ENCODE data around the gene TTC13. TPM values are rescaled to one million over a fixed set of nuclear protein-coding genes. Genes with fewer than 3 reads are reported as not detected.

Gene TTC13
- total RNA-seq, 1 donor from 2014 or later: 15.5 TPM

DNA sequence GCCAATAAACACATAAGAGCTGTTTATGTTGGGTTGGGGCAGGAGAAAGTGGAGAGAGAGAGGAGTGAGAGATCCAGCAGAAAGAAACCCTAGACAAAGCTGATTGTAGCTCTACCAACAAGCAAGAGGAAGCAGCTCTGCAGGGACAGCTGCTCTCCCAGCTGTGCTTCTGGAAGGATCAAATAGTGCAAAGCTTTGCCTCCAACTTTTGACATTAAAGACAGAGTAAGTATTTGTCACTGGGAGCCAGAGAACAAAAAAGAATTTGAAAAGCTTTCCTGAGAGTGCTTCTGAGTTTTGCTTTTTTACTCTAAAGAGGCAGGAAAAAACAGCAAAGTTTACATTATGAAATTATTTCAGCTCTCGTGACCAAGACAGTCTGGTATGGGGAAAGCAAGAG is 81.9 kb downstream of the TTC13 start:
- TF ChIP-seq, protein P1, sequence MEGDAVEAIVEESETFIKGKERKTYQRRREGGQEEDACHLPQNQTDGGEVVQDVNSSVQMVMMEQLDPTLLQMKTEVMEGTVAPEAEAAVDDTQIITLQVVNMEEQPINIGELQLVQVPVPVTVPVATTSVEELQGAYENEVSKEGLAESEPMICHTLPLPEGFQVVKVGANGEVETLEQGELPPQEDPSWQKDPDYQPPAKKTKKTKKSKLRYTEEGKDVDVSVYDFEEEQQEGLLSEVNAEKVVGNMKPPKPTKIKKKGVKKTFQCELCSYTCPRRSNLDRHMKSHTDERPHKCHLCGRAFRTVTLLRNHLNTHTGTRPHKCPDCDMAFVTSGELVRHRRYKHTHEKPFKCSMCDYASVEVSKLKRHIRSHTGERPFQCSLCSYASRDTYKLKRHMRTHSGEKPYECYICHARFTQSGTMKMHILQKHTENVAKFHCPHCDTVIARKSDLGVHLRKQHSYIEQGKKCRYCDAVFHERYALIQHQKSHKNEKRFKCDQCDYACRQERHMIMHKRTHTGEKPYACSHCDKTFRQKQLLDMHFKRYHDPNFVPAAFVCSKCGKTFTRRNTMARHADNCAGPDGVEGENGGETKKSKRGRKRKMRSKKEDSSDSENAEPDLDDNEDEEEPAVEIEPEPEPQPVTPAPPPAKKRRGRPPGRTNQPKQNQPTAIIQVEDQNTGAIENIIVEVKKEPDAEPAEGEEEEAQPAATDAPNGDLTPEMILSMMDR (IDR thresholded peaks at IDR 0.05; ENCODE audit: unreplicated experiment): no peak
- no peaks in the 10 kb centered on the region for H3K27me3 Mint-ChIP-seq (ENCODE audit: low read depth)
- H3K4me1 Mint-ChIP-seq: peaks cover 40% of the 10 kb centered on the region
- H3K27ac Mint-ChIP-seq: peak overlapping the region; percentile 68
- DNase-seq (ENCODE audit: low spot score in 2 of 2, unreplicated experiment in 2 of 2): no peak
- no peaks in the 10 kb centered on the region for H3K9me3 Mint-ChIP-seq
- H3K4me3 Mint-ChIP-seq: no peak overlapping the region
- no peaks in the 10 kb centered on the region for H3K36me3 Mint-ChIP-seq

DNA sequence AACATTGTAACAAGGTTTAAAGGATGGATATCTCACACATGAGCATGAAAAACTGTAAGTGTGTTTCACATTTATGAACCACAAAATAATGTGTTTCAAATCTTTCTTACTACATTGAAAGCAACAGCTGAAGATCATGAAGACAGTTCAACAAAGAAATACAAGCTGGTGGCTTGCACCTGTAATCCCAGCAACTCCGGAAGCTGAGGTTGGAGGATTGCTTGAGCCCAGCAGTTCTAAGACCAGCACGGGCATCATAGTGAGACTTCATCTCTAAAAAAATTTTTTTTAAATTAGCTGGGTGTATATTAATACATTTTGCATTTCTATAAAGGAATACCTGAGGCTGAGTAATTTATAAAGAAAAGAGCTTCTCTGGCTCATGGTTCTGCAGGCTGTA is 83.2 kb downstream of the TTC13 start:
- Mint-ChIP-seq H3K36me3 (no peaks in the 10 kb centered on the region), H3K27me3 (ENCODE audit: low read depth) (no peaks in the 10 kb centered on the region), H3K4me1 (peaks cover 32% of the 10 kb centered on the region), H3K27ac (no peak overlapping the region), H3K9me3 (no peaks in the 10 kb centered on the region), H3K4me3 (no peak overlapping the region)
- TF ChIP-seq, protein P1 (IDR thresholded peaks at IDR 0.05; ENCODE audit: unreplicated experiment): no peak
- DNase-seq (ENCODE audit: low spot score in 2 of 2, unreplicated experiment in 2 of 2): no peak

DNA sequence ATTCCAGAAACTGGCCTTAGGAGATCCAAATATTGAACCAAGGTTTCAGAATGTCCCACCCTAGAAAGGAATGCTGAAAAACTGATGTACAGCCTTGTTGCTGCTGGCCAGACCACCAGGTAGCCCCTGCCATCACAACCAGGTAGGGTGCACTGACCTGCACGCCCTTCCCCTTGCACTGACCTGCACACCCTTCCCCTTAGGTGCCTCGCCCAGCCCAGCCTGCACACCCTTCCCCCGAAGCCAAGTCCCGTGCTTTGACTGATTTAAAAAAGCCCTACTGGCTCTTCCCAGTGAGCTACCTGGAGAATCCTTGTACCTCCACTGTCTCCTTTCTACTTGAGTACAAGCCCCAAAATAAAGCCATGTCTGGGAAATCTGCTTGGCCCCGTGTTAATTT is 84.0 kb downstream of the TTC13 start:
- no peaks in the 10 kb centered on the region for H3K36me3 Mint-ChIP-seq
- H3K4me1 Mint-ChIP-seq: peaks cover 26% of the 10 kb centered on the region
- no peaks in the 10 kb centered on the region for H3K9me3 Mint-ChIP-seq
- DNase-seq (ENCODE audit: low spot score in 2 of 2, unreplicated experiment in 2 of 2): no peak
- H3K4me3 Mint-ChIP-seq: no peak overlapping the region
- TF ChIP-seq, protein P1 (IDR thresholded peaks at IDR 0.05; ENCODE audit: unreplicated experiment): no peak
- H3K27me3 Mint-ChIP-seq (ENCODE audit: low read depth): no peaks in the 10 kb centered on the region
- H3K27ac Mint-ChIP-seq: no peak overlapping the region

DNA sequence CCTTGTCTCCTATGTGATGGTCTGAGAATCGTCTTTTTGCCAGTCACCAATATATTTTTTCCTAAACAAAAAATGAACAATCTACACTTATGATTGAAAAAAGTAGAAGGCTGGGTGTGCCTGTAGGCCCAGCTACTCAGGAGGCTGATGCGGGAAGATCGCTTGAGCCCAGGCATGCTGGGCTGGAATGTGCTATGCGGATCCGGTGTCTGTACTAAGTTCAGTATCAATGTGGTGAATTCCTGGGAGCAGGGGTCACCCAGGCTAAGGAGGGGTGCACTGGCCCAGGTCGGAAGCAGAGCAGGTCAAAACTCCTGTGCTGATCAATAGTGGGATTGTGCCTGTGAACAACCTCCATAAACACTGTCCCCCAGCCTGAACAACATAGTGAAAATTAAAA is 84.6 kb downstream of the TTC13 start:
- TF ChIP-seq, protein P1 (IDR thresholded peaks at IDR 0.05; ENCODE audit: unreplicated experiment): no peak
- DNase-seq (ENCODE audit: low spot score in 2 of 2, unreplicated experiment in 2 of 2): no peak
- Mint-ChIP-seq H3K4me3 (no peak overlapping the region), H3K4me1 (peaks cover 25% of the 10 kb centered on the region), H3K9me3 (no peaks in the 10 kb centered on the region), H3K36me3 (no peaks in the 10 kb centered on the region), H3K27ac (peak overlapping the region; percentile 48), H3K27me3 (ENCODE audit: low read depth) (no peaks in the 10 kb centered on the region)

DNA sequence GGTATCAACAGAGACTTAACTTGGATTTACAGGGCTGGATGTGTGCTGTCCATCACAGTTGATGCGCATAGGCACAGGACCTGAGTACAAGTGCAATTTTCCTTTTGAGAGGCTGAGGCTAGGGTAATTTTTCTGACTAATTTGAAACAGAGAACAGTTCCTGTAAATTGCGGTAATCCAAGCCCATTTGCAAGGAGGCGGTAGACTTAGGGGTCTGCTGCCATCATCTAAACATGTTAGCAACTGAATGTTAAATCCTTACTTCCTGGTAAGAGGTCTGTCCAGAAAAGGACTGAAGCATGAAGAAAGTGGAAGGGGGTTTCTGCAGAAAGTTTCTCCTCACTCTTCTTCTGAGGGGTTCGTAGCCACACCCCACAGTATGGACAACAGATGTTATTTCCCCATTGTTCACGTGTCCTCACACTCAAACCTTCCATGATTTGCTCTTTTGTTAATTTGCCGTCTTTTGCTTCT is 86.6 kb downstream of the TTC13 start:
- H3K27ac Mint-ChIP-seq: peak overlapping the region; percentile 18
- TF ChIP-seq, protein P1 (IDR thresholded peaks at IDR 0.05; ENCODE audit: unreplicated experiment): no peak
- no peaks in the 10 kb centered on the region for H3K36me3 Mint-ChIP-seq
- no peaks in the 10 kb centered on the region for H3K9me3 Mint-ChIP-seq
- H3K4me3 Mint-ChIP-seq: no peak overlapping the region
- H3K27me3 Mint-ChIP-seq (ENCODE audit: low read depth): no peaks in the 10 kb centered on the region
- H3K4me1 Mint-ChIP-seq: peaks cover 23% of the 10 kb centered on the region
- no peak for DNase-seq (ENCODE audit: low spot score in 2 of 2, unreplicated experiment in 2 of 2)

DNA sequence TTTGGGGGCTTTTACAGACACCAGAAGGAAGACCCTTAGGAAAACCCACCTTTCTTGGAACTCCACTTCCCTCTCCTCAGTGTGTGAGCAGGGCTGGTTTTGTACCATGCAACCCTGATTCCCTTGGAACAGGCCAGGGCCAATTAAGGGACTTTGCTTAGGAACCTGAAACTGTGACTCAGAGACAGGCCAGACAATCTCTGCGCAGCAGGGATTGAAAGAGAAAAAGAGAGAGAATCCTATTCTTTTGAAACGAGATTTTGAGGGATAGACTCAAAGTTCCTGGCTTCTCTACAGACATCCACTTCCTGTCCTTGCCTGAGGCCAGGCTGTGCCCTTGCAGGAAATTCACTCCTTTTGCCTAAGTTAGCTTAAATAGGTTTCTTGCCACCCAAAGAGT is 87.2 kb downstream of the TTC13 start:
- Mint-ChIP-seq H3K4me3 (no peak overlapping the region), H3K36me3 (no peaks in the 10 kb centered on the region), H3K27me3 (ENCODE audit: low read depth) (no peaks in the 10 kb centered on the region), H3K4me1 (peaks cover 22% of the 10 kb centered on the region), H3K27ac (peak overlapping the region; percentile 78), H3K9me3 (no peaks in the 10 kb centered on the region)
- TF ChIP-seq, protein P1 (IDR thresholded peaks at IDR 0.05; ENCODE audit: unreplicated experiment): no peak
- DNase-seq (ENCODE audit: low spot score in 2 of 2, unreplicated experiment in 2 of 2): no peak

All from mesothelial cell of epicardium (in vitro differentiated cells).